AG04450 (cell line): ENCODE data around the gene C2. TPM values are rescaled to one million over a fixed set of nuclear protein-coding genes. Genes with fewer than 3 reads are reported as not detected.

ENCODE experiments used
- CTCF ChIA-PET: fragments of 300-600, 350-600 bp; formaldehyde crosslinking; extraction: SDS; loops from one replicate; lab custom pipeline; 2022; ENCODE audit warnings: antibody characterized with exemption, inconsistent platforms; lab: Charles Lee
- POLR2A ChIA-PET: fragments of 350-600 bp; formaldehyde crosslinking; extraction: SDS; loops from one replicate; lab custom pipeline; 2021; ENCODE audit warnings: antibody characterized with exemption, inconsistent platforms; lab: Yijun Ruan, JAX
- DNase-seq: peaks from one replicate; pipeline ENCODE4 v3.0.0-alpha.2; 2011; ENCODE audit warnings: low read depth, low spot score
- H3K27ac ChIP-seq: one replicate; pipeline ENCODE4 v1.5.1; 2012; ENCODE audit warnings: low read depth, low read length, control low read depth
- H3K27me3 ChIP-seq: one replicate; pipeline ENCODE4 v1.6.0; 2012; ENCODE audit warnings: low read length; ENCODE audit not compliant: control insufficient read depth, insufficient read depth
- H3K4me3 ChIP-seq: 2 replicates; pipeline ENCODE4 v1.5.1; 2011; ENCODE audit warnings: mild to moderate bottlenecking, low read depth, low read length, control low read depth
- H3K9me3 ChIP-seq: 2 replicates; pipeline ENCODE4 v1.5.1; 2012; ENCODE audit warnings: low read length; ENCODE audit not compliant: control insufficient read depth, insufficient read depth
- CTCF ChIP-seq: IDR thresholded peaks from 2 replicates; pipeline ENCODE4 v1.5.1; 2011; ENCODE audit warnings: low read depth, low read length, control low read depth, inconsistent platforms
- polyA plus RNA-seq: library from polyadenylated mRNA; depleted of rRNA; stranded (reverse); fragments of >200 nt; gene quantifications from 2 replicates; pipeline ENCODE4 v1.2.3, GENCODE V29; 2011

The C2 gene
- polyA plus RNA-seq, 1 experiment: 1.9 TPM

DNA sequence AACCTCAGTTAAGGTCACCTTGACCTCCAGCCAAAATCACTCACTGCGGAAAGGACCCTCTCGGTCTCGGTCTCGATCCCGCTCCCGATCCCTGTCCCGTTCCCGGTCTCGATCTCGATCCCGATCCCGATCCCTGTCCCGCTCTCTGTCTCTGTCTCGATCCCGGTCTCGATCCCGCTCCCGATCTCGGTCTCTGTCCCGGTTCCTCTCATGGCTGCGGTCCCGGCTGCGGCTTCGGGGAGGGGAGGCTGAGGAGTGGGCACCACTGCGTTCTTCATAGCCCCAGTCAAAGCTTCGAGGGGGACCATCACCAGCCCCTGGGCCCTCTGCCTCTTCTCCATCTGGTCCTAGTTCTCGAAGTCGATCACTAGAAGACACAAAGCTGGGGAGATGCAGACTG is 27.0 kb downstream of the C2 start:
- CTCF ChIA-PET: no interaction called here
- Histone ChIP-seq H3K27ac (no peak overlapping the region), H3K4me3 (no peak overlapping the region), H3K27me3 (no peaks in the 10 kb centered on the region), H3K9me3 (no peaks in the 10 kb centered on the region)
- POLR2A ChIA-PET: no interaction called here
- TF ChIP-seq CTCF: no peak
- DNase-seq: no peak

- no peaks in the 10 kb centered on the region for H3K9me3 ChIP-seq
- no peak for DNase-seq
- H3K4me3 ChIP-seq: no peak overlapping the region
- POLR2A ChIA-PET: no interaction called here
- H3K27me3 ChIP-seq: no peaks in the 10 kb centered on the region
- CTCF ChIA-PET: no interaction called here
- no peak for TF ChIP-seq CTCF
- no peak overlapping the region for H3K27ac ChIP-seq
Measured at GRCh38 chr6:31956796-31957195, 29.3 kb downstream of the C2 start.

DNA sequence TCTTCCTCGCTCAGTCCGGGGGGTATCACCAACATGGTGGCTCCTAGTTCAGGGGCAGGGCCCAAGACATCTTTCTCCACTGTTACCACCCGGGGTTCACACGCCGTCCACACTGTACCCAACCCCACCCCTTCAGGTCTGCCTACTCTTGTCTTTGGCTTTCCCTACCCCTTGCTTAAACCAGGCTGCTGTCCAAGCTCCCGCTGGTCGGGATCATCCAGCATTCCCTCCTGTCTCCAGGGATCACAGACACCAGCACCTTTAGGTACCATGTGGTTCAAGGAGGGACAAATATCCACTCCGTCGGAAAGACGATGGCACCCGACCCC is 30.9 kb downstream of the C2 start:
- Histone ChIP-seq H3K4me3 (peak overlapping the region; percentile 100), H3K27ac (peak overlapping the region; percentile 52), H3K27me3 (no peaks in the 10 kb centered on the region), H3K9me3 (no peaks in the 10 kb centered on the region)
- no peak for TF ChIP-seq CTCF
- ChIA-PET POLR2A (interaction anchor here (0.6 to 2.5 kb wide), 4 partner anchors 13 to 61 kb away, joined by 3 to 10 read pairs (median 4); partner anchors contain the start of genes DXO and EHMT2), CTCF (interaction anchor here (1.5 to 1.6 kb wide), 2 partner anchors 9 to 69 kb away, joined by 4 to 8 read pairs; no protein-coding TSS in a partner anchor)
- no peak for DNase-seq

- peak; percentile 93 for DNase-seq
- Histone ChIP-seq H3K4me3 (peak within 1 kb of the TSS; percentile 100), H3K27me3 (no peaks in the 10 kb centered on the region), H3K9me3 (no peaks in the 10 kb centered on the region), H3K27ac (peak within 1 kb of the TSS; percentile 52)
- CTCF ChIA-PET: interaction anchor here (0.5 to 1.6 kb wide), 4 partner anchors 9 to 236 kb away, joined by 4 to 8 read pairs (median 4); no protein-coding TSS in a partner anchor
- POLR2A ChIA-PET: interaction anchor here (0.6 to 2.5 kb wide), 5 partner anchors 10 to 50 kb away, joined by 3 to 10 read pairs (median 4); partner anchors contain the start of gene DXO
- TF ChIP-seq CTCF: no peak
Measured at GRCh38 chr6:31958741-31959739, 31.5 kb downstream of the C2 start, which contains the start of the genes NELFE and SKIC2. Gene NELFE (minus strand): TSS chr6:31958971. CDS start chr6:31958446, 525 bp downstream. Gene SKIC2 (plus strand): TSS chr6:31959175. CDS start chr6:31959193, 18 bp downstream.
